ENCODE results near the gene PARVA. TPM values are rescaled to one million over a fixed set of nuclear protein-coding genes. Genes with fewer than 3 reads are reported as not detected.
A peak's percentile ranks its signal among the peaks of the same experiment; 100 is the strongest.

The PARVA gene
- total RNA-seq, 4 donors from 2014 or later: 64.2 to 85.0 (median 70.5) TPM

DNA sequence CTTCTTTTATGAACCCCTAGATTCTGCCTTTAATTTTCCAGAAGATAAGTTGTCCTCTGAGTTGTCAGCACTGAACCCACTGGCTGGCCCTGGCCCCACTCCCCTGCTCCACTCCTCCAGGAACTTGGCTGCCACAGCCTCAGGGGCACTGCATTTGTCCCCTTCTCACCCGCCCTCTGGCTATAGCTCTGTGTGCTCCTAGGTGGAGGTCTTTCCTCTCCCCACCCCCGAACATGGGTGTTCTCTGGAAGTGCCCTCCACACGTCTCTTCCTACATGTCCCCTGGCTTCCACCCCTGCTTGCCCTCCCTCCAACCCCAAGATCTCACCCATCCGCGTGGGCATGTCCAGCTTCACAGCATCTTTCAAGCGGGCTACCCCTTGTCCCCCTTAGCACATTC, 159.2 kb downstream of the PARVA start:
- no peak overlapping the region for H3K27ac ChIP-seq
- TF ChIP-seq EP300 (IDR thresholded peaks at IDR 0.05): no peak
- no peak for TF ChIP-seq POLR2A (IDR thresholded peaks at IDR 0.05)
- no peak for TF ChIP-seq CTCF (IDR thresholded peaks at IDR 0.05)
- WGBS, 2 donors: 81 to 94% methylated on average over 6 of the region's 6 CpGs
- H3K27me3 ChIP-seq: no peaks in the 10 kb centered on the region
- no peak overlapping the region for H3K4me3 ChIP-seq
- peaks cover 0 to 16% (median 0%) of the 10 kb centered on the region in 3 donors for H3K36me3 ChIP-seq
- no peak for DNase-seq (ENCODE audit: low spot score in 2 of 2)
- peaks cover 0 to 39% (median 25%) of the 10 kb centered on the region in 4 donors for H3K4me1 ChIP-seq
- no peaks in the 10 kb centered on the region for H3K9me3 ChIP-seq

GRCh38 chr11:12537778-12538401, 160.5 kb downstream of the PARVA start:
- WGBS, 2 donors: 46 to 49% methylated on average over 6 of the region's 6 CpGs
- Histone ChIP-seq H3K4me3 (no peak overlapping the region), H3K27me3 (no peaks in the 10 kb centered on the region), H3K36me3 (peaks cover 0 to 3% (median 0%) of the 10 kb centered on the region in 3 donors), H3K27ac (peak overlapping the region in 2 of 4 donors; percentile 65 to 84), H3K9me3 (no peaks in the 10 kb centered on the region), H3K4me1 (peaks cover 0 to 46% (median 26%) of the 10 kb centered on the region in 4 donors)
- DNase-seq (ENCODE audit: low spot score in 2 of 2): peak in 1 of 2 donors; percentile 28
- TF ChIP-seq EP300 (IDR thresholded peaks at IDR 0.05) (peak in 1 of 2 donors; percentile 28), POLR2A (IDR thresholded peaks at IDR 0.05) (no peak)

DNA sequence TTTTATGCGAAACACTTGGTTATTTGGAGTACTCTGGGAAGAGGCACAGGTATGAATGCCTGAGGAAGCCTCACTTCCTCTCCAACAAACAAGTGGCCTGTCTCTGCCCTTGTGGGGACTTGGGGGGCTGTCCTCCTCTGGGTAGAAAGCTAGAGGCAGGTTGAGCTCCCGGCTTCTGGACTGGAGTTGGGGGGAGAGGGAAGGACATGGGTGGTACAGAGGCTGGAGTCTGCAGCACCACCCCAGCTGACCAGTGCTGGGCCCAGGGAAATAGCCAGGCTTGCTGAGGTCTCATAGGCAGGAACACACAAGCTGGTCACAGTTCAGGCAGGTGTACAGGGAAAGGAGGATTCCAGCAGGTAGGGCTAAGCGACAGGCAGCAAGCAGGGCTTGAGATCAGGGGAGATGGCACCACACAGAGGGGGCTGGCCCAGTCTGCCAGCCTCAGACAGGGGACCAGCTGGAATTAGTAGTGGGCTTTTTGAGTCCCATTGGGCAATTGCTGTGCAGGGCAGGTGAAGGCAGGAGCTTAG, 161.6 kb downstream of the PARVA start:
- 88 to 92% methylated on average over 3 of the region's 3 CpGs for WGBS, 2 donors
- peak overlapping the region; percentile 23 to 84 (median 58) for H3K27ac ChIP-seq

DNA sequence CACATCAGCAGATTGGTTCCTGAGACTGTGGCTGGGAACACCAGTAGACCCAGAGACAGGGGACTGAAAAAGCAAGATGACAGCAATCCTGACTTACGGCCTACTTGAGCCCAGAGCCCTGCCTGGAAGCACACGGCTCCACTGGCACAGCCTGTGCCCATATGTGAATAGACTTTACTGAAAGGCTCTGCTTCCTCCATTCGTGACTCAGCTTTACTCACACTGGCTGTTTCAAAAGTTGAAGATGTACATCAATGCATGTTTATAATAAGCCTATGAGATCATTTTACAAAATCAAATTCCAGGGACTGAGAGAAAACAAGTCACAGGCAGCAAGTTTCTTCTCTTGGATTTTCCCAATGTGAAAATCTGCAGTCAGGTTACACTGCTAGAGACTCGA, 162.2 kb downstream of the PARVA start:
- no peak for DNase-seq (ENCODE audit: low spot score in 2 of 2)
- TF ChIP-seq POLR2A (IDR thresholded peaks at IDR 0.05) (no peak), EP300 (IDR thresholded peaks at IDR 0.05) (peak in 1 of 2 donors; percentile 28)
- Histone ChIP-seq H3K4me3 (no peak overlapping the region), H3K27ac (peak overlapping the region in 3 of 4 donors; percentile 23 to 84 (median 65)), H3K9me3 (no peaks in the 10 kb centered on the region), H3K27me3 (no peaks in the 10 kb centered on the region), H3K4me1 (peaks cover 0 to 46% (median 26%) of the 10 kb centered on the region in 4 donors), H3K36me3 (no peaks in the 10 kb centered on the region)
- WGBS, 2 donors: 36 to 46% methylated on average over 4 of the region's 4 CpGs

More for the DNA sequence above, 161.6 kb downstream of the PARVA start:
- no peaks in the 10 kb centered on the region for H3K27me3 ChIP-seq
- no peaks in the 10 kb centered on the region for H3K9me3 ChIP-seq
- H3K4me3 ChIP-seq: no peak overlapping the region
- H3K36me3 ChIP-seq: no peaks in the 10 kb centered on the region
- TF ChIP-seq CTCF (IDR thresholded peaks at IDR 0.05) (no peak), POLR2A (IDR thresholded peaks at IDR 0.05) (no peak), EP300 (IDR thresholded peaks at IDR 0.05) (no peak)
- DNase-seq (ENCODE audit: low spot score in 2 of 2): no peak
- H3K4me1 ChIP-seq: peaks cover 0 to 46% (median 26%) of the 10 kb centered on the region in 4 donors

- no peaks in the 10 kb centered on the region for H3K27me3 ChIP-seq
- no peaks in the 10 kb centered on the region for H3K9me3 ChIP-seq
- H3K27ac ChIP-seq: peak overlapping the region in 2 of 4 donors; percentile 65 to 84
- no peak for DNase-seq (ENCODE audit: low spot score in 2 of 2)
- TF ChIP-seq POLR2A (IDR thresholded peaks at IDR 0.05): no peak
- TF ChIP-seq CTCF (IDR thresholded peaks at IDR 0.05): no peak
- no peak for TF ChIP-seq EP300 (IDR thresholded peaks at IDR 0.05)
- H3K36me3 ChIP-seq: no peaks in the 10 kb centered on the region
- H3K4me1 ChIP-seq: peaks cover 0 to 46% (median 26%) of the 10 kb centered on the region in 4 donors
- H3K4me3 ChIP-seq: no peak overlapping the region
- WGBS, 2 donors: 86 to 90% methylated on average over 5 of the region's 5 CpGs
Observed at GRCh38 chr11:12540075-12540680, 162.8 kb downstream of the PARVA start.
